ENCODE data around the gene PER1. TPM values are rescaled to one million over a fixed set of nuclear protein-coding genes. Genes with fewer than 3 reads are reported as not detected.
A peak's percentile ranks its signal among the peaks of the same experiment; 100 is the strongest.

The PER1 gene
- total and polyA plus RNA-seq, 2 of the 8 experiments (the other 6 are each of a cell fraction or from before 2014, with no cell fraction given), result 9.6 to 38.0 TPM

DNA sequence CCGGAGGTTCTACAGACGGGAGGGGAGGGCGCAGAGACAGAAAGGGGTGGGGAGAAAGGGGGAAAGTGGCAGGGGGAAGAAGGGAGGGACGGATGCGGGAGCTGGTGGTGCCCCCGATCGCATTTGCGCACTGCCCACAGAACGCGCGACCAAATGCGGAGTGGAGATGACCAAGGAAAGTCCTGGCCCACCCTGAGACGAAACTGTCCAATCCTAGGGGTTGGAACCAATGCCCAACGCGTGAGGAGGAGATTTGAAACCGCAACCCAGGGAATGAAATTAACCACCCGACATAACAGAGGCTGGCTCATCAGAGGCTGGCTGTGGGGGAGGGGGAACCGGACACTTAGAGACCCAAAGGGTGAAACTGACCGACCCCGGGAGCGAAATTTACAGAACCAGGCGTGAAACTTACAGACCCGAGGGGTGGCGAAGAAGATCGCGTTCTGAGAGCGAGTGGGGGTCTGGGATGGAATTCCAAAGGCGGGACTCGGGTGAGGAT, 29.7 kb downstream of the PER1 start:
- peaks cover 51% of the 10 kb centered on the region for H3K23me2 ChIP-seq (ENCODE audit: low read depth, low read length)
- H2BK15ac ChIP-seq (ENCODE audit: low read length), result no peak overlapping the region
- H3K4me1 ChIP-seq (replicated peaks in 1 of 4; ENCODE audit: control insufficient read depth in 3 of 4, insufficient read depth in 4 of 4, low read length in 3 of 4), result peaks cover 0 to 29% (median 15%) of the 10 kb centered on the region in 4 experiments; a peak in 6 of 7 replicates
- H2BK120ac ChIP-seq (replicated peaks; ENCODE audit: low read depth, low read length), result no peak overlapping the region
- ChIA-PET POLR2A (ENCODE audit: partially characterized antibody) (interaction anchor here (0.6 to 7.6 kb wide), 10 partner anchors 11 to 166 kb away, joined by 3 to 49 read pairs (median 6); partner anchors contain the start of gene RANGRF), CTCF (ENCODE audit: partially characterized antibody) (interaction anchor here (0.5 to 5.3 kb wide), 12 partner anchors 11 to 100 kb away, joined by 3 to 54 read pairs (median 4); partner anchors contain the start of gene VAMP2)
- H2AFZ ChIP-seq (ENCODE audit: low read length), result no peak overlapping the region
- no peaks in the 10 kb centered on the region for H3K79me1 ChIP-seq (ENCODE audit: low read depth, low read length)
- H3K4me3 ChIP-seq (ENCODE audit: extremely low read depth in 1 of 4, insufficient read depth in 2 of 4, low read depth in 3 of 4, low read length in 4 of 4), result peak overlapping the region; percentile 54 to 89 (median 82)
- H3K4ac ChIP-seq (replicated peaks; ENCODE audit: insufficient read length, low read depth, low read length), result no peak overlapping the region
- WGBS, 2 experiments (ENCODE audit: extremely low coverage in 1 of 2, insufficient coverage in 1 of 2, insufficient read length in 1 of 2, insufficient replicate concordance in 2 of 2, low coverage in 1 of 2, low lambda C conversion rate in 2 of 2, missing lambda C conversion rate in 1 of 2), result 3% methylated on average over 17 of the region's 29 CpGs; no CpG with 5 or more reads in 1 of the 2 experiments
- H4K20me1 ChIP-seq (replicated peaks in 1 of 2; ENCODE audit: control insufficient read depth in 1 of 2, insufficient read depth in 2 of 2, low read length in 2 of 2), result peaks cover 5 to 6% of the 10 kb centered on the region in 2 experiments
- H2BK20ac ChIP-seq (ENCODE audit: low read length), result no peak overlapping the region
- no peak overlapping the region for H3K18ac ChIP-seq (ENCODE audit: extremely low read depth, low read length)
- peaks cover 31 to 53% (median 52%) of the 10 kb centered on the region in 4 experiments for H3K27me3 ChIP-seq (replicated peaks in 1 of 4; ENCODE audit: control insufficient read depth in 3 of 4, extremely low read depth in 1 of 4, insufficient read depth in 3 of 4, low read length in 3 of 4)
- 0 out of 2 replicates have a peak overlapping the region, but pooled peaks have one; percentile 17 for H2BK12ac ChIP-seq (ENCODE audit: low read depth, low read length)
- no peak overlapping the region for H4K5ac ChIP-seq (ENCODE audit: insufficient read length, low read depth, low read length)
- no peak overlapping the region for H4K91ac ChIP-seq (replicated peaks; ENCODE audit: insufficient read length, low read length)
- H3K79me2 ChIP-seq (ENCODE audit: control insufficient read depth in 1 of 2, insufficient read depth in 2 of 2, low read length in 2 of 2), result no peaks in the 10 kb centered on the region
- no peak overlapping the region for H3K27ac ChIP-seq (ENCODE audit: low read depth, low read length)
- DNase-seq (ENCODE audit: low read depth in 1 of 2, low spot score in 2 of 2) (peak in 1 of 2 experiments; percentile 79), FAIRE-seq (no peak)
- H3K14ac ChIP-seq (ENCODE audit: insufficient read length), result no peak overlapping the region
- no peak overlapping the region for H3K9ac ChIP-seq (replicated peaks in 1 of 4; ENCODE audit: extremely low read depth in 1 of 4, low read depth in 3 of 4, low read length in 3 of 4)
- no peak overlapping the region for H2BK5ac ChIP-seq (ENCODE audit: low read depth, low read length)
- H4K8ac ChIP-seq (ENCODE audit: extremely low read depth, insufficient read depth, low read length), result peak overlapping the region; percentile 63
- no peak overlapping the region for H2AK5ac ChIP-seq (ENCODE audit: low read depth, low read length)
- peak overlapping the region; percentile 88 to 93 for H3K4me2 ChIP-seq (ENCODE audit: insufficient read depth in 1 of 2, low read depth in 2 of 2, low read length in 2 of 2)
- H3K36me3 ChIP-seq (ENCODE audit: control insufficient read depth in 2 of 4, insufficient read depth in 4 of 4, low read length in 3 of 4), result no peaks in the 10 kb centered on the region
- H3K9me3 ChIP-seq (ENCODE audit: insufficient read depth in 2 of 2, low read depth in 1 of 2, low read length in 1 of 2), result no peaks in the 10 kb centered on the region
- no peak overlapping the region for H3K23ac ChIP-seq (ENCODE audit: insufficient read length)
- no peak overlapping the region for H3K56ac ChIP-seq (replicated peaks; ENCODE audit: insufficient read length, low read depth, low read length)
- TF ChIP-seq SAP30 (IDR thresholded peaks at IDR 0.05; ENCODE audit: insufficient read depth, insufficient replicate concordance, low read length), result no peak
- TF ChIP-seq EP300 (IDR thresholded peaks at IDR 0.05; ENCODE audit: borderline replicate concordance in 1 of 2, low read depth in 2 of 2, low read length in 2 of 2), result 0 out of 3 replicates have a peak, but pooled peaks of 1 of the 2 experiments have one; percentile 40
- no peak for TF ChIP-seq TAF7 (optimal IDR thresholded peaks at IDR 0.05; ENCODE audit: borderline replicate concordance, low read depth, low read length)
- TF ChIP-seq POLR2AphosphoS5 (IDR thresholded peaks at IDR 0.05; ENCODE audit: low read depth, low read length), result peak; percentile 81
- no peak for TF ChIP-seq BRCA1 (IDR thresholded peaks at IDR 0.05; ENCODE audit: low read depth, low read length)
- no peak for TF ChIP-seq CBX8 (IDR thresholded peaks at IDR 0.05; ENCODE audit: borderline replicate concordance, low read depth, low read length)
- TF ChIP-seq POLR2A (IDR thresholded peaks at IDR 0.05; ENCODE audit: control extremely low read depth in 1 of 2, low read depth in 2 of 2, low read length in 2 of 2), result no peak
- TF ChIP-seq RFX5 (IDR thresholded peaks at IDR 0.05; ENCODE audit: borderline replicate concordance, low read depth, low read length), result no peak
- no peak for TF ChIP-seq CREB1 (IDR thresholded peaks at IDR 0.05)
- 0 out of 2 replicates have a peak, but pooled peaks have one; percentile 16 for TF ChIP-seq RBBP5 (IDR thresholded peaks at IDR 0.05; ENCODE audit: borderline replicate concordance, low read depth, low read length)
- peak; percentile 63; the same call in 1 of the 2 replicates for TF ChIP-seq TCF12 (IDR thresholded peaks at IDR 0.05; ENCODE audit: low read depth, low read length)
- TF ChIP-seq SIRT6 (IDR thresholded peaks at IDR 0.05; ENCODE audit: low read length), result no peak
- TF ChIP-seq GABPA (IDR thresholded peaks at IDR 0.05; ENCODE audit: borderline replicate concordance, insufficient read depth, low read length), result no peak

Measured in H1 (cell line).